ENCODE data around the gene ALX4. TPM values are rescaled to one million over a fixed set of nuclear protein-coding genes. Genes with fewer than 3 reads are reported as not detected.

The ALX4 gene
- total and polyA plus RNA-seq, 9 of the 15 experiments (the other 6 are each of a cell fraction or from before 2014, with no cell fraction given) = 0.07 to 1.2 (median 0.33) TPM

- TF ChIP-seq KLF1 (tag; IDR thresholded peaks at IDR 0.05) (no peak), ETV1 (tag; conservative IDR thresholded peaks at IDR 0.05; ENCODE audit: low read depth) (no peak), HDAC8 (tag; IDR thresholded peaks at IDR 0.05) (no peak), ZNF785 (CRISPR knock-in tag; IDR thresholded peaks at IDR 0.05) (no peak)
These were observed 15.0 kb upstream of the ALX4 start (continued) for GRCh38 chr11:44324749-44325525.

DNA sequence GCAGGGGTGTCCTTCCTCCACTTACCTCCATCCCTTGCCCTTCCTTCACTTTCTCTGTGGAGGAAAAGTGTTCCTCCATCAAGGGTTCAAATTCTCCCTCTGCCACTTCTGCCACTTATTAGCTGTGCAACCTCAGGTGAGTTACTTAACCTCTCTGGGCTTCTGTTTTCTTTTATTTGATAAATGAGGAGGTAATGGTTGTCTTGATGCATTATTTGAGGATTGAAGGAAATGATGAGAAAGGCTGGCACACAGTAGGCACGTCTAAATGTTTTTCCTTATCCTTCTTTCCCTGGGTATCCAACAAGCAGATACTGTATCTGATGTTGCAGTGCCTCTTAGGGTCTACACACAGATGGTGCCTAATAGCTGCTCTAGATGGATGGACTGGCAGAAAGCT is 14.3 kb upstream of the ALX4 start:
- no TSS peak for BruUV-seq (replicated peaks)
- peak; percentile 86 for TF ChIP-seq ADNP (tag; IDR thresholded peaks at IDR 0.05)
- no peak for TF ChIP-seq BACH1 (tag; IDR thresholded peaks at IDR 0.05)
- no peak for TF ChIP-seq FIP1L1 (IDR thresholded peaks at IDR 0.05; ENCODE audit: low read depth, low read length, poor library complexity, severe bottlenecking)
- peak; percentile 79; the same call in 1 of the 2 replicates for TF ChIP-seq ZKSCAN8 (CRISPR knock-in tag; IDR thresholded peaks at IDR 0.05)
- TF ChIP-seq ZFP36 (IDR thresholded peaks at IDR 0.05; ENCODE audit: low read depth, low read length, partially characterized antibody) = peak; percentile 86
- TF ChIP-seq RBM25 (IDR thresholded peaks at IDR 0.05; ENCODE audit: low read depth, low read length, severe bottlenecking) = peak; percentile 86
- no peak for TF ChIP-seq CAMTA2 (CRISPR knock-in tag; conservative IDR thresholded peaks at IDR 0.05)
- TF ChIP-seq FOXA3 (CRISPR knock-in tag; conservative IDR thresholded peaks at IDR 0.05 in 1 of 2, IDR thresholded peaks at IDR 0.05 in 1 of 2) = no peak
- TF ChIP-seq BCL6 (CRISPR knock-in tag; IDR thresholded peaks at IDR 0.05) = no peak
- TF ChIP-seq BCOR (IDR thresholded peaks at IDR 0.05) = peak; percentile 85
- TF ChIP-seq STAT6 (CRISPR knock-in tag; IDR thresholded peaks at IDR 0.05) = no peak
- no peak for TF ChIP-seq RFX7 (CRISPR knock-in tag; IDR thresholded peaks at IDR 0.05)
- TF ChIP-seq ZZZ3 (IDR thresholded peaks at IDR 0.05) = no peak

More for the DNA sequence above, 14.3 kb upstream of the ALX4 start:
- Histone ChIP-seq H3K4me2 (ENCODE audit: insufficient read depth, low read length) (no peak overlapping the region), H3K4me3 (no peak overlapping the region), H3K9me1 (ENCODE audit: control insufficient read depth, insufficient read depth, low read length) (no peaks in the 10 kb centered on the region), H3K79me2 (ENCODE audit: control insufficient read depth, insufficient read depth, low read length) (no peaks in the 10 kb centered on the region), H3K27ac (ENCODE audit: extremely low read depth, low read depth, low read length) (no peak overlapping the region), H3K36me3 (ENCODE audit: control insufficient read depth, insufficient read depth, low read length) (no peaks in the 10 kb centered on the region), H3K9ac (ENCODE audit: insufficient read depth in 1 of 2, low read depth in 2 of 2, low read length in 2 of 2) (no peak overlapping the region), H3K4me1 (replicated peaks in 1 of 2; ENCODE audit: control insufficient read depth in 2 of 2, insufficient read depth in 2 of 2, low read length in 2 of 2) (peaks cover 20 to 25% of the 10 kb centered on the region in 2 experiments), H3K9me3 (replicated peaks; ENCODE audit: control insufficient read depth, insufficient read depth, low read depth, low read length) (no peaks in the 10 kb centered on the region), H3K27me3 (ENCODE audit: control insufficient read depth in 2 of 2, insufficient read depth in 2 of 2, low read length in 2 of 2) (peaks cover 7 to 18% of the 10 kb centered on the region in 2 experiments; a peak in 4 of 5 replicates), H2AFZ (ENCODE audit: low read depth, low read length) (no peak overlapping the region), H4K20me1 (replicated peaks; ENCODE audit: control insufficient read depth, insufficient read depth, low read length) (no peaks in the 10 kb centered on the region)
- intact Hi-C loops (cut with micrococcal nuclease) = no loop called here
- ATAC-seq (no peak), DNase-seq (ENCODE audit: extremely low read depth in 1 of 4, low spot score in 3 of 4) (no peak), FAIRE-seq (no peak)
- 0% methylated on average over 1 of the region's 1 CpG for WGBS (ENCODE audit: insufficient coverage, low coverage, missing lambda C conversion rate)
- in situ Hi-C loops (cut with MboI) = no loop called here
- ChIA-PET CTCF (ENCODE audit: low intra/inter-chr PET ratio) (no interaction called here), POLR2A (interaction anchor here (0.6 kb wide), 2 partner anchors 53 to 129 kb away, joined by 3 read pairs; no protein-coding TSS in a partner anchor)
